Activated T-helper 17 cell treated with anti-CD3 and anti-CD28 coated beads, Interleukin-2, amount 50 U/mL, for 72 hours (primary cell): Measurements from ENCODE around the gene ATP1A3. TPM values are rescaled to one million over a fixed set of nuclear protein-coding genes. Genes with fewer than 3 reads are reported as not detected.

Experiments used
- ATAC-seq: fragments of 150-1000 bp; cut with Tn5 transposase; replicated peaks from 2 replicates; pipeline ENCODE4 v1.10.0; 2021; ENCODE audit warnings: mild to moderate bottlenecking, moderate library complexity
- H3K27ac Mint-ChIP-seq: one replicate; pipeline ENCODE4 v1.8.0; 2022; ENCODE audit warnings: mixed read lengths
- H3K27me3 Mint-ChIP-seq: one replicate; pipeline ENCODE4 v1.8.0; 2022; ENCODE audit warnings: mixed read lengths
- H3K36me3 Mint-ChIP-seq: one replicate; pipeline ENCODE4 v1.8.0; 2022; ENCODE audit warnings: low read depth, mild to moderate bottlenecking, mixed read lengths
- H3K4me1 Mint-ChIP-seq: one replicate; pipeline ENCODE4 v1.8.0; 2022; ENCODE audit warnings: mixed read lengths
- H3K4me3 Mint-ChIP-seq: one replicate; pipeline ENCODE4 v1.8.0; 2022; ENCODE audit warnings: mild to moderate bottlenecking, mixed read lengths
- H3K9me3 Mint-ChIP-seq: one replicate; pipeline ENCODE4 v1.8.0; 2022; ENCODE audit warnings: mixed read lengths
- total RNA-seq, 2 donors: library from RNA; stranded (reverse); gene quantifications; one replicate each; pipeline ENCODE4 v1.2.3, GENCODE V29; 2022

The ATP1A3 gene
- total RNA-seq, 2 donors from 2014 or later, result 1.7 to 5.0 TPM

- no peak for ATAC-seq
- Mint-ChIP-seq H3K27ac (no peak overlapping the region), H3K27me3 (no peaks in the 10 kb centered on the region), H3K36me3 (no peaks in the 10 kb centered on the region), H3K9me3 (no peaks in the 10 kb centered on the region), H3K4me3 (no peak overlapping the region), H3K4me1 (no peaks in the 10 kb centered on the region)
These were observed 15.6 kb downstream of the ATP1A3 start for GRCh38 chr19:41978470-41978869.

DNA sequence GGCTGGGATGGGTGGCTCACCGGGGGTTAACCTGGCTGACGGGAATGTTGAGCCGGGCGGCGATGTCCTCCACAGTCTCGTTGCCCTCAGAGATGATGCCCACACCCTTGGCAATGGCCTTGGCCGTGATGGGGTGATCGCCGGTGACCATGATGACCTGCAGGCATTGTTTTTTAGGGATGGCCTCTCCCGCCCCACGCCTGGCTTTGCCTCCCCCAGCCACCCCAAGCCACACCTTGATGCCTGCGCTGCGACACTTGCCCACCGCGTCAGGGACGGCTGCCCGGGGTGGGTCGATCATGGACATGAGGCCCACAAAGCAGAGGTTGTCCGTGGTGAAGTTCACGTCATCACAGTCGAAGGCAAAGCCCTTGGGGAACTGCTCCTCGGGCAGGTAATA lies 16.1 kb downstream of the ATP1A3 start:
- H3K9me3 Mint-ChIP-seq, result no peaks in the 10 kb centered on the region
- no peaks in the 10 kb centered on the region for H3K4me1 Mint-ChIP-seq
- H3K4me3 Mint-ChIP-seq, result no peak overlapping the region

DNA sequence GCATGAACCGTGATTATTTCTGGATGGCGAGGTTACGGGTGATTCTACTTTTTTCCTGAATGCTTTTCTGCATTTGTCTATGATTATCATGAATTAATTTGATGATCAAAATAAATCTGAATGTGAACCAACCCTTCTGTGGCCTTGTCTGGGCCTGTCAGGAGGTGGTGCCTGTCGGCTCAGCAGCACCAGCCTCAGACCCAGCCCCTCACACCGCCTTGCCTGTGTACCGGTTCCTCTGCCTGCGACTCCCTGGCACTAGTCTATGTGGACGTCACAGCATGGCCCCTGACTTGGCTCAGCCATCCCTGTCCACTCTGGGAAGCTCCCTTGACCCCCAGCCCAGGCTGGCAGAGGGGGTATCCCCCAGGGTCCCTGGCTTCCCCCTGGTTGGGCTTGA lies 19.4 kb downstream of the ATP1A3 start:
- Mint-ChIP-seq H3K36me3 (no peaks in the 10 kb centered on the region), H3K27ac (no peak overlapping the region), H3K9me3 (no peaks in the 10 kb centered on the region), H3K4me3 (no peak overlapping the region), H3K27me3 (no peaks in the 10 kb centered on the region), H3K4me1 (no peaks in the 10 kb centered on the region)
- no peak for ATAC-seq

More for the DNA sequence above, 16.1 kb downstream of the ATP1A3 start:
- no peak overlapping the region for H3K27ac Mint-ChIP-seq
- no peak for ATAC-seq
- H3K36me3 Mint-ChIP-seq, result no peaks in the 10 kb centered on the region
- no peaks in the 10 kb centered on the region for H3K27me3 Mint-ChIP-seq

GRCh38 chr19:41971363-41971762 lies 22.7 kb downstream of the ATP1A3 start:
- Mint-ChIP-seq H3K4me1 (no peaks in the 10 kb centered on the region), H3K27me3 (no peaks in the 10 kb centered on the region), H3K9me3 (no peaks in the 10 kb centered on the region), H3K36me3 (no peaks in the 10 kb centered on the region), H3K27ac (no peak overlapping the region), H3K4me3 (no peak overlapping the region)
- no peak for ATAC-seq

- no peaks in the 10 kb centered on the region for H3K27me3 Mint-ChIP-seq
- H3K4me1 Mint-ChIP-seq, result no peaks in the 10 kb centered on the region
- ATAC-seq, result no peak
- H3K27ac Mint-ChIP-seq, result no peak overlapping the region
- H3K4me3 Mint-ChIP-seq, result no peak overlapping the region
- no peaks in the 10 kb centered on the region for H3K9me3 Mint-ChIP-seq
- H3K36me3 Mint-ChIP-seq, result no peaks in the 10 kb centered on the region
These were observed 24.1 kb downstream of the ATP1A3 start for GRCh38 chr19:41969772-41970458.

GRCh38 chr19:41968751-41969595 lies 25.1 kb downstream of the ATP1A3 start:
- no peaks in the 10 kb centered on the region for H3K27me3 Mint-ChIP-seq
- ATAC-seq, result no peak
- no peak overlapping the region for H3K27ac Mint-ChIP-seq
- no peaks in the 10 kb centered on the region for H3K4me1 Mint-ChIP-seq
- no peak overlapping the region for H3K4me3 Mint-ChIP-seq
- H3K9me3 Mint-ChIP-seq, result no peaks in the 10 kb centered on the region
- H3K36me3 Mint-ChIP-seq, result no peaks in the 10 kb centered on the region

- no peaks in the 10 kb centered on the region for H3K36me3 Mint-ChIP-seq
- no peaks in the 10 kb centered on the region for H3K4me1 Mint-ChIP-seq
- no peak for ATAC-seq
- H3K4me3 Mint-ChIP-seq, result no peak overlapping the region
- H3K9me3 Mint-ChIP-seq, result no peaks in the 10 kb centered on the region
- H3K27ac Mint-ChIP-seq, result no peak overlapping the region
- no peaks in the 10 kb centered on the region for H3K27me3 Mint-ChIP-seq
These were observed 26.8 kb downstream of the ATP1A3 start for GRCh38 chr19:41967054-41967783.

DNA sequence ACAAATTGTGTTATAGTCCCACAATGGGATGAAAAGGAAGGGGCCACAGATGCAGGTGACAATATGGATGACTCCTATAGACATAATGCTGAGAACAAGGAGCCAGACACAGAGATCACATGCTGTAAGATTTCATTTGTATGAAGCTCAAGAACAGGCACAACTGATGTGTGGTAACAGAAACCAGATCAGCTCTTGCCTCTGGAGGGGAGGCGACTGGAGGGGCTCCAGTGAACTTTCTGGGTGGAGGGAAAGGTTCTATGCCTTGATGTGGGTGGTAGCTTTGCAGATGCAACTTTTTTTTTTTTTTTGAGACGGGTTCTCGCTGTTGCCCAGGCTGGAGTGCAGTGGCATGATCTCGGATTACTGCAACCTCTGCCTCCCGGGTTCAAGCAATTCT lies 28.9 kb downstream of the ATP1A3 start:
- ATAC-seq, result no peak
- Mint-ChIP-seq H3K9me3 (no peaks in the 10 kb centered on the region), H3K27me3 (no peaks in the 10 kb centered on the region), H3K4me3 (no peak overlapping the region), H3K27ac (no peak overlapping the region), H3K4me1 (no peaks in the 10 kb centered on the region), H3K36me3 (no peaks in the 10 kb centered on the region)

DNA sequence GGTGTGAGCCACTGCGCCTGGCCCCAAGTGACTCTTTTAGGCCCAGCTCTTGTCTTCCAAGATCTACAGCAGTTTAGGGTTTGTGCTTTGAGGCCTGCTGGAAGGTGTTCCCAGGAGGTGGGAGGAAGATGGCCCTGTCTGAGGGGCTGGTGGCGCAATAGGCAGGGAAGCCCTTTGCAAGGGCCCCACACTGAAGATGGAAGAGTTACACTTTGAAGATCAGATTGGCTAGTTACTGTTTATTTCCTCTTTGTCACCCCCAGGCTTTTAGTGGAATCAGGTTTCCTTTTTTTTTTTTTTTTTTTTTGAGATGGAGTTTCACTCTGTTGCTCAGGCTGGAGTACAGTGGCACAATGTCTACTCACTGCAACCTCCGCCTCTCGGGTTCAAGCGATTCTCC lies 33.1 kb downstream of the ATP1A3 start:
- H3K27ac Mint-ChIP-seq, result no peak overlapping the region
- H3K36me3 Mint-ChIP-seq, result peaks cover 8% of the 10 kb centered on the region
- peaks cover 16% of the 10 kb centered on the region for H3K4me1 Mint-ChIP-seq
- H3K27me3 Mint-ChIP-seq, result no peaks in the 10 kb centered on the region
- H3K9me3 Mint-ChIP-seq, result no peaks in the 10 kb centered on the region
- no peak for ATAC-seq
- H3K4me3 Mint-ChIP-seq, result no peak overlapping the region

DNA sequence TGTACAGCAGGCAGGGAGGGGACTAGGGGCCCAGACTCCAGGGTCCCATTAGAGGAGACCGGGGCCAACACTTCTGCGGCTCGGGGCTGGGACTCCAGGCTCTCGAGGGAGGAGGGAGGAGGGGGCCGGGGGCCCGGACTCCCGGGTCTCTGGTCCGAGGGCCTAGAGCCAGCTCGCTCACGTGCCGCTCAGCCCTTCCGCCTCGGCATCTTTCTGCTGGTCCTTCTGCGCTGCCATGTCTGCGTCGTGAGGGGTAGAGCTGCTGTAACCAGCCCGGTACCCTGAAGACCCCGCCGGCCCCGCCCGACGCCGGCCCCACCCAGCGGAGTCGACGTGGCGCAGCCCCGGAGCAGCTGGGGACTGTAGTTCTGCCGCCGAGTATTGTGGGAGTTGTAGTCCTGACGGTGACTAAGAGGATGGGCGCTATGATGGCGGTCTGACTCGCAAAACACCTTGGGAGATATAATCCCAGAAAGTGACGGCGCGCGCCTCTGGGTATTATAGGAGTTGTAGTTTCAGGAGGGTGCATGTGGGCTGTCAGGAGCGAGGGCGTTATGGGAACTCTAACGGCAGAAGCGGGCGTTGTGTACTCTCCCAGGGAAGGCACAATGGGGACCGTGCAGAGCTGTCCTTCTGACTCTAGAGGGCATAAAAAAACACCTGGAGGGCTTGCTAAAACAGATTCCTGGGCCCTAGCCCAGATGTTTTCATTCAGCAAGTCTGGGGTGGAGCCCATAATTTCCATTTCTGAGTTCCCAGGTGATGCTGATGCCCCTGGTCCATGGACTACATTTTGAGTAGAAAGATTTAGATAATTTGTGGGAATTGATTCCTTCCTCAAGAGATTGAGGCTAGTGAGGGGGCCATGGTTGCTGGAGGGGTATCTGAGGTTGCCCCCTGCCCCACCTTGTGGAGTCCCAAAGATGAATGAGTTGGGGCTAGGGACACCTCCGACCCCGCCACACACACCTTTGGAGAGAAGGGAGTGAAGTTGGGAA lies 34.7 kb downstream of the ATP1A3 start, which contains the start of gene RABAC1:
RABAC1 (minus strand) TSS at position 266 of the 998 bp plus-strand sequence; CDS start at position 237, 29 bp downstream.
- peaks cover 16% of the 10 kb centered on the region for H3K4me1 Mint-ChIP-seq
- ATAC-seq, result peak; percentile 92
- H3K4me3 Mint-ChIP-seq, result peak within 1 kb of the TSS; percentile 85
- no peaks in the 10 kb centered on the region for H3K27me3 Mint-ChIP-seq
- H3K36me3 Mint-ChIP-seq, result peaks cover 8% of the 10 kb centered on the region
- H3K27ac Mint-ChIP-seq, result peak within 1 kb of the TSS; percentile 78
- H3K9me3 Mint-ChIP-seq, result no peaks in the 10 kb centered on the region

GRCh38 chr19:41958367-41959055 lies 35.5 kb downstream of the ATP1A3 start:
- peaks cover 16% of the 10 kb centered on the region for H3K4me1 Mint-ChIP-seq
- peaks cover 8% of the 10 kb centered on the region for H3K36me3 Mint-ChIP-seq
- H3K27me3 Mint-ChIP-seq, result no peaks in the 10 kb centered on the region
- H3K9me3 Mint-ChIP-seq, result no peaks in the 10 kb centered on the region
- H3K27ac Mint-ChIP-seq, result peak overlapping the region; percentile 64
- H3K4me3 Mint-ChIP-seq, result peak overlapping the region; percentile 85
- ATAC-seq, result peak; percentile 81

- H3K27ac Mint-ChIP-seq, result peak overlapping the region; percentile 64
- no peaks in the 10 kb centered on the region for H3K27me3 Mint-ChIP-seq
- peak; percentile 40 for ATAC-seq
- H3K4me1 Mint-ChIP-seq, result peaks cover 16% of the 10 kb centered on the region
- peak overlapping the region; percentile 85 for H3K4me3 Mint-ChIP-seq
- H3K9me3 Mint-ChIP-seq, result no peaks in the 10 kb centered on the region
- H3K36me3 Mint-ChIP-seq, result peaks cover 8% of the 10 kb centered on the region
These were observed 36.1 kb downstream of the ATP1A3 start for GRCh38 chr19:41957838-41958366.
